HEK293 (cell line): Measurements from ENCODE around the gene DAAM2.

Source experiments
- CTCF ChIA-PET: fragments of 350-600 bp; formaldehyde crosslinking; extraction: SDS; loops from one replicate; lab custom pipeline; 2021; ENCODE audit warnings: antibody characterized with exemption; lab: Yijun Ruan, JAX
- POLR2A ChIA-PET: fragments of 300-600 bp; formaldehyde crosslinking; extraction: SDS; loops from one replicate; lab custom pipeline; 2020; ENCODE audit warnings: antibody characterized with exemption, inconsistent platforms; lab: Yijun Ruan, JAX
- H3K27ac ChIP-seq: fragments of 200-500 bp; sonication (Bioruptor generic); 2 replicates; pipeline ENCODE4 v1.5.1; 2014; ENCODE audit warnings: low read depth, low read length, control low read depth, inconsistent platforms; ENCODE audit errors: extremely low read depth
- H3K36me3 ChIP-seq, 2 experiments: fragments of 200-500 bp in 1 of 2; sonication (Bioruptor generic) in 1 of 2; 1 replicate in 1 of 2; 2 replicates in 1 of 2; pipeline ENCODE4 v1.5.1; 2014 to 2017; ENCODE audit warnings: inconsistent platforms in 2 of 2, low read length in 2 of 2; ENCODE audit not compliant: control insufficient read depth in 2 of 2, insufficient read depth in 1 of 2
- H3K4me1 ChIP-seq: fragments of 200-500 bp; sonication (Bioruptor generic); 2 replicates; pipeline ENCODE4 v1.5.1; 2014; ENCODE audit warnings: mild to moderate bottlenecking, low read length, inconsistent platforms; ENCODE audit not compliant: control insufficient read depth, insufficient read depth
- H3K4me3 ChIP-seq: 2 replicates; pipeline ENCODE4 v1.5.1; 2011; ENCODE audit warnings: low read depth, mild to moderate bottlenecking, control low read depth, low read length, moderate library complexity
- H3K9me3 ChIP-seq: fragments of 200-500 bp; sonication (Bioruptor generic); 2 replicates; pipeline ENCODE4 v1.5.1; 2014; ENCODE audit warnings: low read depth, low read length, inconsistent platforms; ENCODE audit not compliant: control insufficient read depth, insufficient read depth
- CTCF ChIP-seq: fragments of 450-650 bp; formaldehyde crosslinking; IDR thresholded peaks from 2 replicates; pipeline ENCODE4 v1.5.1; 2016; ENCODE audit warnings: missing biosample characterization, missing genetic modification characterization
- GLI4 ChIP-seq: fragments of 450-650 bp; formaldehyde crosslinking; IDR thresholded peaks from 2 replicates; pipeline ENCODE4 v1.5.1; 2016; ENCODE audit warnings: missing biosample characterization, missing genetic modification characterization
- TRIM28 ChIP-seq: IDR thresholded peaks from 2 replicates; pipeline ENCODE4 v1.6.1; 2011; ENCODE audit warnings: low read length, control low read depth, borderline replicate concordance
- YY1 ChIP-seq: fragments of 450-650 bp; formaldehyde crosslinking; IDR thresholded peaks from 2 replicates; pipeline ENCODE4 v1.5.1; 2018; ENCODE audit warnings: missing biosample characterization, missing genetic modification characterization
- ZBTB1 ChIP-seq: fragments of 450-650 bp; formaldehyde crosslinking; IDR thresholded peaks from 2 replicates; pipeline ENCODE4 v1.5.1; 2016; ENCODE audit warnings: missing biosample characterization, missing genetic modification characterization
- ZBTB17 ChIP-seq: fragments of 450-650 bp; formaldehyde crosslinking; IDR thresholded peaks from 2 replicates; pipeline ENCODE4 v1.5.1; 2016; ENCODE audit warnings: missing biosample characterization, missing genetic modification characterization
- ZIC2 ChIP-seq: fragments of 450-650 bp; formaldehyde crosslinking; IDR thresholded peaks from 2 replicates; pipeline ENCODE4 v1.5.1; 2016; ENCODE audit warnings: missing biosample characterization, missing genetic modification characterization
- ZNF112 ChIP-seq: fragments of 450-650 bp; formaldehyde crosslinking; IDR thresholded peaks from 2 replicates; pipeline ENCODE4 v1.5.0; 2017; ENCODE audit warnings: missing biosample characterization, missing genetic modification characterization
- ZNF138 ChIP-seq: fragments of 450-650 bp; formaldehyde crosslinking; IDR thresholded peaks from 2 replicates; pipeline ENCODE4 v1.5.1; 2016; ENCODE audit warnings: missing biosample characterization, missing genetic modification characterization, borderline replicate concordance
- ZNF311 ChIP-seq: fragments of 450-650 bp; formaldehyde crosslinking; IDR thresholded peaks from 2 replicates; pipeline ENCODE4 v1.5.1; 2017; ENCODE audit warnings: missing biosample characterization, missing genetic modification characterization, borderline replicate concordance
- ZNF350 ChIP-seq: fragments of 450-650 bp; formaldehyde crosslinking; IDR thresholded peaks from 2 replicates; pipeline ENCODE4 v1.5.0; 2017; ENCODE audit warnings: missing biosample characterization, mild to moderate bottlenecking, missing genetic modification characterization
- ZNF426 ChIP-seq: fragments of 450-650 bp; formaldehyde crosslinking; IDR thresholded peaks from 2 replicates; pipeline ENCODE4 v1.5.1; 2017; ENCODE audit warnings: missing biosample characterization, missing genetic modification characterization, mild to moderate bottlenecking, inconsistent platforms, moderate library complexity
- ZNF501 ChIP-seq: fragments of 450-650 bp; formaldehyde crosslinking; IDR thresholded peaks from 2 replicates; pipeline ENCODE4 v1.5.1; 2016; ENCODE audit warnings: missing biosample characterization, missing genetic modification characterization
- ZNF530 ChIP-seq: fragments of 450-650 bp; formaldehyde crosslinking; IDR thresholded peaks from 2 replicates; pipeline ENCODE4 v1.5.1; 2016; ENCODE audit warnings: low read depth, missing biosample characterization, missing genetic modification characterization
- ZNF544 ChIP-seq: fragments of 450-650 bp; formaldehyde crosslinking; IDR thresholded peaks from 2 replicates; pipeline ENCODE4 v1.5.0; 2017; ENCODE audit warnings: missing biosample characterization, missing genetic modification characterization
- ZNF585B ChIP-seq: fragments of 450-650 bp; formaldehyde crosslinking; IDR thresholded peaks from 2 replicates; pipeline ENCODE4 v1.5.1; 2016; ENCODE audit warnings: missing biosample characterization, missing genetic modification characterization
- ZNF704 ChIP-seq: fragments of 450-650 bp; formaldehyde crosslinking; IDR thresholded peaks from 2 replicates; pipeline ENCODE4 v1.5.1; 2016; ENCODE audit warnings: missing biosample characterization, missing genetic modification characterization
- TF ChIP-seq, protein P1 (sequence below): fragments of 450-650 bp; formaldehyde crosslinking; IDR thresholded peaks from 2 replicates; pipeline ENCODE4 v1.5.1; 2016; ENCODE audit warnings: missing biosample characterization, missing genetic modification characterization
- TF ChIP-seq, protein P2 (sequence below): fragments of 450-650 bp; formaldehyde crosslinking; IDR thresholded peaks from 2 replicates; pipeline ENCODE4 v1.5.1; 2016; ENCODE audit warnings: missing biosample characterization, missing genetic modification characterization

DAAM2 gene

GRCh38 chr6:39889229-39889628 is 97.1 kb downstream of the DAAM2 start (continued):
- TF ChIP-seq, protein P1, sequence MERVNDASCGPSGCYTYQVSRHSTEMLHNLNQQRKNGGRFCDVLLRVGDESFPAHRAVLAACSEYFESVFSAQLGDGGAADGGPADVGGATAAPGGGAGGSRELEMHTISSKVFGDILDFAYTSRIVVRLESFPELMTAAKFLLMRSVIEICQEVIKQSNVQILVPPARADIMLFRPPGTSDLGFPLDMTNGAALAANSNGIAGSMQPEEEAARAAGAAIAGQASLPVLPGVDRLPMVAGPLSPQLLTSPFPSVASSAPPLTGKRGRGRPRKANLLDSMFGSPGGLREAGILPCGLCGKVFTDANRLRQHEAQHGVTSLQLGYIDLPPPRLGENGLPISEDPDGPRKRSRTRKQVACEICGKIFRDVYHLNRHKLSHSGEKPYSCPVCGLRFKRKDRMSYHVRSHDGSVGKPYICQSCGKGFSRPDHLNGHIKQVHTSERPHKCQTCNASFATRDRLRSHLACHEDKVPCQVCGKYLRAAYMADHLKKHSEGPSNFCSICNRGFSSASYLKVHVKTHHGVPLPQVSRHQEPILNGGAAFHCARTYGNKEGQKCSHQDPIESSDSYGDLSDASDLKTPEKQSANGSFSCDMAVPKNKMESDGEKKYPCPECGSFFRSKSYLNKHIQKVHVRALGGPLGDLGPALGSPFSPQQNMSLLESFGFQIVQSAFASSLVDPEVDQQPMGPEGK (tag by site-specific recombination), result no peak
- TF ChIP-seq CTCF (tag by site-specific recombination) (no peak), YY1 (tag by site-specific recombination) (no peak), ZNF426 (tag by site-specific recombination) (no peak), ZNF530 (tag by site-specific recombination) (no peak), GLI4 (tag by site-specific recombination) (no peak), TRIM28 (no peak), ZNF501 (no peak), ZNF112 (tag by site-specific recombination) (no peak)
- TF ChIP-seq, protein P2, sequence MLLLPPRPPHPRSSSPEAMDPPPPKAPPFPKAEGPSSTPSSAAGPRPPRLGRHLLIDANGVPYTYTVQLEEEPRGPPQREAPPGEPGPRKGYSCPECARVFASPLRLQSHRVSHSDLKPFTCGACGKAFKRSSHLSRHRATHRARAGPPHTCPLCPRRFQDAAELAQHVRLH (tag by site-specific recombination), result no peak

- POLR2A ChIA-PET, result no interaction called here
- no peaks in the 10 kb centered on the region; a peak in 1 of 3 replicates for H3K36me3 ChIP-seq
- no peaks in the 10 kb centered on the region for H3K4me1 ChIP-seq
- no peak overlapping the region for H3K27ac ChIP-seq
- CTCF ChIA-PET, result interaction anchor here (0.6 to 6.0 kb wide), 14 partner anchors 13 to 726 kb away, joined by 3 to 49 read pairs (median 4); no protein-coding TSS in a partner anchor
- H3K9me3 ChIP-seq, result no peaks in the 10 kb centered on the region
- no peak overlapping the region for H3K4me3 ChIP-seq
- TF ChIP-seq ZNF704 (no peak), ZNF585B (tag by site-specific recombination) (no peak), ZNF311 (tag by site-specific recombination) (no peak), ZNF138 (tag by site-specific recombination) (no peak), ZNF350 (tag by site-specific recombination) (no peak), ZNF530 (tag by site-specific recombination) (no peak)
These were observed 99.2 kb downstream of the DAAM2 start for GRCh38 chr6:39891353-39891752.

GRCh38 chr6:39891976-39892375 is 99.8 kb downstream of the DAAM2 start:
- Histone ChIP-seq H3K4me1 (no peaks in the 10 kb centered on the region), H3K27ac (no peak overlapping the region), H3K36me3 (peaks cover 0 to 5% of the 10 kb centered on the region in 2 experiments; a peak in 2 of 3 replicates), H3K9me3 (no peaks in the 10 kb centered on the region), H3K4me3 (no peak overlapping the region)
- TF ChIP-seq ZBTB1, result no peak
- no peak for TF ChIP-seq ZBTB17
- TF ChIP-seq ZIC2 (tag by site-specific recombination), result no peak
- TF ChIP-seq ZNF544 (tag by site-specific recombination), result no peak
- ChIA-PET POLR2A (no interaction called here), CTCF (interaction anchor here (0.6 to 6.0 kb wide), 13 partner anchors 14 to 727 kb away, joined by 3 to 49 read pairs (median 4); no protein-coding TSS in a partner anchor)
